GM21367 (cell line): ENCODE results near the gene PKNOX2.

Experiments
- ATAC-seq: cut with Tn5 transposase; IDR thresholded peaks from one replicate; pipeline ENCODE4 v1.9.1; 2021; ENCODE audit not compliant: unreplicated experiment

PKNOX2 gene

DNA sequence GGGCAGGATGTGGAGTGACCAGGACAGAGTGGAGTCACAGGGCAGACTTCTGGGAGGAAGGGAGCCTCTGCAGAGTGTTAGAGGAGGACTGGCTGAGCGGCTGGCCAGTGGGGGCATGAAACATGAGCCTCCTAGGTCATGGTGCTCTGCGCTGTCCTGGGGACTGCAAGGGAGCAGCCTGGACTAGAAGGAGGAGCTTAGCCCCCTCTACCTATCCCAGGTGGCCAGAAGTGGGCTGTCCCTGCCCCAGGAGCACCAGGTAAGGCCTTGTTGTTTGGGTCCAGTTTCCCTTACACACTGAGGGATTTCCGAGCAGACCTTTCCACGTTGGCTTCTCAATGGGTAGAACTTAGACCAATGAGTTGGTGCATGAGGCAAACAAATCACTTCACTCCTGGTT, 7.4 kb downstream of the PKNOX2 start:
- no peak for ATAC-seq

DNA sequence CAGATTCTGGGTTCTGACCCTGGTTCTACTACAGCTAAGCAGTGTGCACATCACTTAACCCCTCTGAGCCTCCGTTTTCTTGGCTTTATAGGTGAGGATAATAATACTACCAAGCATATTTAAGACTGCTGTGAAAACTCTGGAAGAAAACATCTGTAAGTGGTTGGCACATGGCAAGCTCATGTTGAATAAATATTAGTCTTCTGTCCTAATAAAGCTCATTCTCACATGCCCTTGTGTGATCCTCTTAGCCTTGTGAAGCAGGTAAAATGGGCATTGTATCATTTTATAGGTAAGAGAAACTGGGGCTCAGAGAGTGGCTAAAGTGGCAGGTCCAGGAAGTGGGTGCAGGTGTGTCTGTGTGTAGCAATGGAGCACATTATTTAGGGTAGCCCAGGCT, 8.5 kb downstream of the PKNOX2 start:
- no peak for ATAC-seq

DNA sequence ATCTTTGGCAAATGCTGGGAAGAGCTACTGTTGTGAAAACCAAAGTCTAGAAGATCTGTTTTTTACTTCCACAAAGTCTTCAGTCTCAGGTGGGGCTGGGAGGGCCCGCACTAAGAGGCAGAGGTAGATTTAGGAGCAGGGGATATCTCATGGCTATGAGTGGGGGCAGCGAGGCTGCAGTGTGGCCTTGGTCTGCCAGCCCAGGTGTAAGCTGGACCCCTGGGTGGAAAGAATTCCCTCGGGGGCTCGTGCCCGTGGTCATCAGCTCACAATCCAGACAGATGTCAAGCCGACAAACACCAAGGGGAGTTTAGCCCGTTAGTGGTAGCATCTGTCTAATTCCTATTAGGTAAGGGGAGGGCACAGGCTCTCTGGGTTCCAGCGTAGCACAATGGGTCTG, 9.0 kb downstream of the PKNOX2 start:
- no peak for ATAC-seq

DNA sequence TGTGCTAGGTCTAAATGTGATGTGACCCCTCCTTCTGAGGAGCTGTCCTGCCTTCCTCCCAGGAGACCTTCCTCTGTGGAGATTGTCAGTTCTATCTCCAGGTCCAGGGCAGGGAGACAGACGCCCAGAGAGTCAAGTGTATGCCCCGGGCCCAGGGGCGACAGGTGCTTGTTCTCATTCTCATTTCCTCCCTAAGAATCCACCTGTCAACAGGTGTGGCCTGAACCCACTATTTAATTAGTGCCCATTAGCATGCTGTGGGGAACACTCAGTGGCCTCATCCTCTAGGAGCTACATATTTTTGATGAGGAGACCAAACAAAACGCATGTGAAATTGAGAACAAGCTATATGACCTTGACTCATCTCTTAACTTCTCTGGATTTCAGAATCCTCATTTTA, 9.5 kb downstream of the PKNOX2 start:
- ATAC-seq, result no peak

DNA sequence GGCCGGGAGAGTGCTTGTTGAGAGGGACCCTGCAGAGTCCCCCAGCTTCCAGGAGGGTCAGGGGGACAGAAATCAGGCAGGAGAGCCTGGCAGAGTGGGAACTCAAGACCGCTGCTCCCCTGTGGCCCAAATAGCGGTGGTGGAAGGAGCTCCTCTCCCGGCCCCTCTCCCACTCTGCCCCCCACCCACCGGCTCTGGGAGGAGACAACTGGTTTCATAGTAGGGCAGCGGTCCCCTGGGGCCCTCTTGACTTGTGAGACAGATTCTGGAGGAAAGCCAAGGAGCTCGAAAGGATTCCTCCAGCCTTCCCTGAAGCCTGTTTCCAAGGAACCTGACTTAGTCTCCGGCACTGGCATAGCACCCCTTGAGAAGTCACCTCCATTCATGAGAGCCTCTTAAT, 10.1 kb downstream of the PKNOX2 start:
- no peak for ATAC-seq

DNA sequence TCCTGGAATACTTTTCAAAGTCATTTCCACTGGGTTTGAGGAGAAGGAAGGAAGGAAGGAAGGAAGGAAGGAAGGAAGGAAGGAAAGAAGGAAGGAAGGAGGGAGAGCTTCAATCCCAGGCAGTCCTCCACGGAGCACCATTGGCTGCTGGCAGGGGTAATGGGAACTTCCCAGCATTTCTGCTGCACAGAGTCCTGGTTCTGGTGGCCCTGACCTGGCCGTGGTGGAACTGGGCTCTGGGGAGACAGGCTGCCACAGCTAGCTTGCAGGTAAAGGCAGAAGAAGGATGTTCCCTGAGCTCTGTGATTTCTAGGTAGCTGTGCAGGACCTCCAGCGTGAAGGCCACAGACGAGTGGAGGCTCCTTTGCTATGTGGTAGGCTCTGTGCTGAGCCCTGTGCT, 10.6 kb downstream of the PKNOX2 start:
- no peak for ATAC-seq

DNA sequence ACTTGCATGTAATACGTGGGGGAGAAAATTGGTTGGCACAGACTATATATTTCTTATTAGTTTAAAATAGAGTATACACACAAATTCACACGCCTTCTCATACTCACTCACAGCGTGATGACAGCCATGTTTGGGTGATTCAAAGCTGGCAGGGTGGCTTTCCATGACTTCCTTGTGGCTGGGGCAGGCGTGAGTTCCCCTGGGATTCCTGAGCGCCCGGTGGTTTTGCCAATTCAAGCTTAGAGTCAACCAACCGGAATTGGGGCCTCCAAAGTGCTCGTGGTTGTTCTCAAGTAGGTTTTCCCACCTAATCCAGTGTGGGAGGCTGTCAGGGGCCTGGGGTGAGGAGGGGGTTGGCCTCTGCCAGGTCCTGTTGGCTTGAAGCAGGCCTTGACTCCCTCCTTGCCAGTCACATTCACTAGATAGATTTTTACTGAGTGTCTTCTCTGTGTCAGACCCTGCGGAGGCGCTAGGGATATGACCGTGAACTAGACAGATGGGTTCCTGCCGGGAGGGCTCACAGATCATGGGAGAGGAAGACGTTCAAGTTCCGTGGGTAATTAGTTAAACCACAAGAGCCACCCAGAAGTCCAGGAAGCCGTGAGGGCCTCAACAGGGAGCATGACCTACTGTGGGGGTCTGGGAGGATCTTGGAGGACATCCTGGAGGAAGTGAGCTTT, 11.5 kb downstream of the PKNOX2 start:
- ATAC-seq, result no peak

DNA sequence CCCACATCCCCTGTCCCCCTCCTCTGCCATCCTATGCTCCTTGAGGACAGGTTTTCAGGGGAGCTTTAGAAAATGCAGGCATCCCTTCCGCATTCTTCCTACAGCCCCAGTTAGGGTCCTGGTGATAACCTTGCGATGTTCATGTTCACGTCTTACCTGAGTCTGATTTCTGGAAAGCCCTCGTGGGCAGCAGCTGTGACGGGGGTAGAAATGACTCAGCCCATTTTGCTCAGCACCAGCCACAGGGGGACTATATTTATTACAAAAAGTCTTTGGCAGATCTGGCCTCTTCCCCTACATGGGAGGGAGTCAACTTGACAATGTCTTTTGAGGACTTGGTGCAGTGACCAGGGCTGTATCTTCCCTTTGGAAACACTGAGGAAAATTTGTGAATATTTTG, 12.3 kb downstream of the PKNOX2 start:
- no peak for ATAC-seq

DNA sequence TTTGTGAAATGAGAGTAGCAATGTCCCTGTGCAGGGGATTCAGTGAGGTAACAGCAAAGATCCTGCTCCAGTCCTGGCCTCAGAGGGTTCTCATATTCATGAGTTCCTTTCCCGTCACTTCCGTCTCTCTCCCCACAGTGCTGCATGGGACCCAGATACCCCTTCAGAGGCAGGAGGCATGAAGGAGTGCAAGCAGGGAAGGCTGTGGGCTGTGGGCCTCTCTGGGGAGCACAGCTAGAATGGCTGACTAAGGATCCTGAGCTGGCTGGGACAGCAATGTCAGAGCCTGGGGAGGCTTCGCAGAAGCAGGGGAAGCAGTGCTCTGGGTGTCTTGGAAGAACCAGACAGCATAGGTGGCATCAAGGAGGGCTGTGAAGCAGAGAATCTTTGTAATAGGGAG, 13.0 kb downstream of the PKNOX2 start:
- ATAC-seq, result no peak

DNA sequence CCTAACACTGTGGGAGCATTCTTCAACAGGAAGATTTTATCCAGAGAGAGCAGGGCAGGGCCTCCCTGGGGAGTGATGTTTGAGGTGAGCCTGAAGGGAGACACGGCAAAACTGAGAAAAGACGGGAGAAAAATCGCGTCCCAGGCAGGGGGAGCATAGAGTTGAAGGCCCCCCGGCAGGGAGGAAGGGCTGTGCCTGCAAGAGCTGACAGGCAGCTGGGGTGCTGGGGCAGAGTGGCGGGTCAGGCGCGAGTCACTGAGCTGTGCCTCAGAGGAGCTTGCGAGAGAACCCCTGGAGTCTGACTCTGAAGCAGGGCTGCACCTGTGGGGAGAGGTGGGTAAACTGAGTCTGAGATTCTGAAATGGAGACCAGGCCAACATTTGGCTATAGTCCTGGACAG, 14.8 kb downstream of the PKNOX2 start:
- no peak for ATAC-seq

DNA sequence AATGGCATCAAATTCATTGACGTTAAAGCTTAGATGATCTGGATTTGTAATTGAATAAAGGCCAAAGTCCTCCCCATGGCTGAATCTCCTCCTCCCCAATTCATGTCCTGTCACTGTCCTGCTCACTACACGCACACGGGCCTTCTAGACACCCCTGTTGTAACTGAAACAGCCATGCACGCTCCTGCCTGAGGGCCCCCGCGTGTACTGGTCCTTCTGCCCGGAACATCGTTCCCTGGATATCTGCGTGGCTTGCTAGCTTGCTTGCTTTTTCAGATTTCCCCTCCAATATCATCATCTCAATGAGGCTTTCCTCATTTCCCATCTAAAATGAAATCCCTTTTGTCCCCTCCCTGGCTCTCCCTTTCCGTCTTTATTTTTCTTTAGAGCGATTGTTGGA, 15.3 kb downstream of the PKNOX2 start:
- no peak for ATAC-seq

DNA sequence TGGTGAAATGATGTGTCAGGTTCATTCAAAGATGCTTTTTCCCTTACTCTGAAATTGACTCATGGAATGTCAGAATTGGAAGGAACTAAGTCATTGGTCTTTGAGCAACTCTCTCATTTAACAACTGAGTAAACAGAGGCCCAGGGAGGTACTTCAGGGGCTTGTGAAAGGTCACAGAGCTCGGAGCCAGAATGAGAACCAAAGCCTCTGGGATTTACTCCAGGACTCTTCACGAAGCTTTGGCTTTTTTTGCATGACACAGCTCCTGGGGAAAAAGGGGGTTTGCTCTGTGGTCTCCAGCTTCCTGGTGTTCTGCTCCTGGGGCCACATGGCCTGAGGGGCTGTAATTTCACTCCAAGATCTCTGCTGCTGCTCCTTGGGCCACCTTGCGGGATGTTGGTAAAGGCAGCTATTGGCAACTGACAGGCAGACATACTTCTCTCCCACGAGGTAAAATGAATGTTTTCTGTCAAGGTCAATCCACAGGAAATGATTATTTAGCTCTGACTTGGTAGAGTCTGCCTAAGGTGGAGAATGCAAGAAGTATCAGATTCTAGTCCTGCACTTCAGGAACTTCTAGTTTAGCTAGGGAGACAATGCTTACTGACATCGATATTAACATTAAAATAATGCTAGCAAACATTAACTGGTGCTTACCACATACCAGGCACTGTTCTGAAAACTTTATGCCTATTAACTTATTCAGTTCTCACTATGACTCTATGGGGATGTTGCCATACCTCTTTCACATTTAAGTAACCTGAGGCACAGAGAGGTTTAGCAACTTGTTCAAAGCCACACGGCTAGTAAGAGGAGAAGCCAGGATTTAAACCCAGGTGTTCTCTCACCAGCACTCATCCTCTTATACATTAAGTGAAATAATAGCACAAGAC, 16.1 kb downstream of the PKNOX2 start:
- ATAC-seq, result no peak

DNA sequence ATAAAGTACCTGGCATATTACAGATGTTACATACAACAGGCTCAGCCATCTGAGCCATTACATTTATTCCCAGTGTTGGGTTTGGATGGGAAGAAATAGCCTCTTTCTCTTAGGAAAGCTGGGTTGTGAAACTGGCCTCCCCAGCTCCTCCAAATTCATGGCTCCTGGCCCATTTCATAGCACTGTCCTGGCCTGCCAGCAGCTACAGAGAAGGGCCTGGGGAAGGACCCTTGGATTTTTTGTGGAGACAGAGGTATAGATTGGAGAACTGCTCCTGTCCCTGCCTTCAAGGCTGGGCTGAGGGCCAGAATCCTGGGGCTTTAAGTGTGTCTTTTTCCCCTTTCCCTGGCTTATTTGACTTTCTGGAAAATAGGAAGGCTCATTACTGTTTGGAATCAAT, 18.0 kb downstream of the PKNOX2 start:
- no peak for ATAC-seq

DNA sequence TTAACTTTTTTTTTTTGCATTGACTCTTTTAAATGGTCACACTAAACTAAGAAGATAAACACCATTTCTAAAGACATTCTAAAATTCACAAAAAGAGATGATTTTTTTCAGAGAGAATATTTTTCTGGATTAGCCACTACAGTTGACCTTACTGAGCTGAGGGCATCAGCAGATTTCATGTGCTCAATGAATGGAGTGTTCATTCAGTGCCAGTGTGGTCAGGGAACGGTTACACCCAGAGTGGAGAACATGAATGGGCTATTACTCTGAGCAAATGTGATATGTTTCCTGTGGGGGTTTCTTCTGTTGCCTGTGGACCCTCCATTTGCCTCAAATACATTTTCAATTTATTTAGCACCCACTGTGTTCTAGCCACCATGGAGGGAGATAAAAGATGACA, 19.1 kb downstream of the PKNOX2 start:
- no peak for ATAC-seq

DNA sequence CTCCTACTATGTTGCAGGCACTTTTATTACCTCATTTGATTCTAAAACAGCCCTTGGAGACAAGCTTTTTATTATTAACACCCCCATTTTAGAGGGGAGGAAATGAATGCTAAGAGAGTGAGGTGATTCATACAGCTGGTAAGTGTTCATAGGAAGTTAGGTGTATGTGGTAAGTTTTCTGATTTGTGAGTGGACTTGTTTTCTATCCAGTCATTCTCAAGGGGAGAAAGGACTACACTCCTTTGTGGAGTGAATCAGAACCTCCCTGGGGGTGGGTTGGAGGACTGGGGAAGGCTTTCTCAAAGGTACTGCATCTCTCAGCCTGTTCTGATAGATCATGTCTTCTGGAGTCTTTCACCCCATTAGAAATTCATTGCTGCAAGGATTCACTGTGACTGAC, 23.5 kb downstream of the PKNOX2 start:
- no peak for ATAC-seq

DNA sequence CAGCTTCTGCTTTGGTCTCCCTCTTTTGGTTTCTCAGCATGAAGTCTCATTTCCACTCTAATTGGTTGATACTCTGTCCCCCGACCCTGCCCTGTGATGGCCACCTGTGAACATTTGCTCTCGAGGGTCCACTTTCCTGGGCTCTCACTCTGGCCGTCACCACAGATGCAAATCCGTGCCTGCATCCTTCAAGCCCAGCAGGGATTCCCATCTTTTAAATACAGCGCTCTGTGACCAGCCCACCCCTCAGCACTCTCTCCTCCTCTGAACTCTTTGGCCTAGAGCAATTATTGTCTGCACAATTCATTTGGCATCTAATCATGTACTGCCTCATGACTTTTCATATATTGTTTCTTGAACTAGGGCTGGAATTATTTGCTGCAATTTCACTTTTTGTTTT, 26.0 kb downstream of the PKNOX2 start:
- no peak for ATAC-seq

DNA sequence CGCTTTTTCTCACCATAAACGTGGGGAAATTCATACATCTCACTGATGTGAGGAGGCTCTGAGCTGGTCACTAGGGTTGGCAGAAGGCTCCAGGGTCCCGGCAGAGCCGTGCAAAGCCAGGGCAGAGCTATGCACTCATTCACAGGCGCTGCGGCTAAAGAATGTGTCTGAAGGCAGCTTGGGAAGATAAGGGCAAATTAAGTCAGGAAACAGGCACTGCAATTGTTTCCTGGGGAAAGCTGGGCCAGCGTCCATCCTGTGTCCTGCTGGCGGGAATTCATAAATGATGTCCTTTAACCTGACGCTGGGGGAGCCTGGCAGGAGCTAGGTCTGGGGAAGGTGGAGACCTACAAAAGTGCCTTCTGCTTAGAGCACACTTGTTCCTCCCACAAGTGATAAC, 27.6 kb downstream of the PKNOX2 start:
- no peak for ATAC-seq

DNA sequence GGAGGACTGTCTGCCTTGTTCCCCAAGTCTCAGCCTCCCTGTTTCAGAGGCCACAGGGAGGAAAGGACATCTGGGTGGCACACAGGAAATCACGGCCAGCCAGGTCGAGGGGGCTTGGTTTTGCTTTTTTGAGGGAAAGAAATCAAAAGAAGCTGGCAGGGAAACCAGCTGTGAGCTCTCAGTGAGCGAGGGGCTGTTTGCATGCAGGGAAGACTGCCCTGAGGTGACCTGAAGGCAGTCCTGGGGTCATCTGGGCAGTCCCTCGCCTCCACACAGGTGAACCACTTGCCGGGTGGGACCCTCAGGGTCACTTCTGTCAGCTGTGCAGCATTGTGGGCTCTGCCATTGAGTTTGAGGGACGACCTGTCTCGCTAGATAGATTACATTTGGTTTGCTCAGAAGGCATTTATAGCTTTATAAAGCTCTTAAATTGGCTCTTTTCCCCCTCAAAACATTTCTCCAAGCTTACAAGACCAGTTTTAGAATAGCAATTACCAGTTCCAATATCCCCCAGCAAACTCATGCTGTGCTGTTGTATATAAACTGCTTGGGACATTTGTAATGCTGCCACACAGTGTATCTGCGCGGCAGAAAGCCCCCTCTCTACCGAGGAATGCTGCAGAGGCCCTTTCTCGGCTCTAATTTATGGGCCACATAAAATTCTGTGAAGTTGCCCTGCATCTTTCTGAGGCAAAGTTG, 28.3 kb downstream of the PKNOX2 start:
- no peak for ATAC-seq

DNA sequence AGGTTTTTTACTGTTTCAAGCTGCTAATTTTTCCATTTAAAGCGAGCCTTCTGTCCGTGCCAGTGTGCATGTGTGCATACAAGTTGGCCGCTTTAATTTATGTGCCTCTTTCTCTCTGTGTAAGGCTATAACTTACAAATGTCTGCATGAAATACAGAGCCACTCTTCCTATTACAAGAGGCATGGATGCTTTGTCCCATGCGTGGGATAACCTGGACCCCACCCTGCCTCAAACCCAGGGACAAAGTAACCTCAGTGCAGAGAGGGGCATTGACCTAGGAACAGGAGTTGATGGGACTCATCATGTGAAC, 28.8 kb downstream of the PKNOX2 start:
- no peak for ATAC-seq

DNA sequence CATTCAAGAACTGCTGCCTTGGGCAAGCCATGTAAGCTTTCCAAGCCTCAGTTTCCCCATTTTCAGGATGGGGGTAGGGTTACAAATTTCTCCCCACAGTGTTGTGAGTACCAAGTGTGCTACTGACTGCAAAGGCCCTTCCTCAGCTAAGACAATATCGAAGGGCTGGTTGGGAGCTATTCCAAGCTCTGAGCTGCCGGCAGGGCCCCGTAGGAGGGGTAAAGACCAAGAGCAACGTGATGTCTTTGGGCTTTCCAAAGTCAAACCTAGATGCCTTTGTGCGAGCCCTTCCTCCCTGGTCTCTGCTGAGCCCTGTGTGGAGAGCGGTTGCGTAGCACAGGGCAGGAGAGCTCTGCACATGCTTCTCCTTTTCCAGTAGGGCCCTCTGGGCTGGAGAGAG, 29.3 kb downstream of the PKNOX2 start:
- ATAC-seq, result no peak

DNA sequence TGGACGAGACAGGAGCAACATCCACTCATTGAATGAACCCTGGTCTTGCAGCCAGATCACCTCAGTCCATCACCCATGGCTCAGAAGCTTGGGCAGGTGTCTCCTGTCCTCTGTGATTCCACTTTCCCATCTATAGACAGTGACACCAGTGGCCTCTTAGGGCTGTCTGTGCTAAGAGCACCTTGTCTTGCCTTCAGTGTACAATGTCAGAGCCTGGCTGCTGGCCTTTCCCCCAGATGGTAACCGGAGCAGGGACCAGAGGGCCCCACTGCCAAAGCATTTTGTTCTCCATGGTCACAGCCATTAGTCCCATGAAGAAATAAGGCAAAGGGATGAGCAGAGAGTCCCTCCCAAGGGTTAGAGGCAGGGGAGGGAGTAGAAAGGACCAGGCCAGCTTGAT, 35.4 kb downstream of the PKNOX2 start:
- no peak for ATAC-seq

DNA sequence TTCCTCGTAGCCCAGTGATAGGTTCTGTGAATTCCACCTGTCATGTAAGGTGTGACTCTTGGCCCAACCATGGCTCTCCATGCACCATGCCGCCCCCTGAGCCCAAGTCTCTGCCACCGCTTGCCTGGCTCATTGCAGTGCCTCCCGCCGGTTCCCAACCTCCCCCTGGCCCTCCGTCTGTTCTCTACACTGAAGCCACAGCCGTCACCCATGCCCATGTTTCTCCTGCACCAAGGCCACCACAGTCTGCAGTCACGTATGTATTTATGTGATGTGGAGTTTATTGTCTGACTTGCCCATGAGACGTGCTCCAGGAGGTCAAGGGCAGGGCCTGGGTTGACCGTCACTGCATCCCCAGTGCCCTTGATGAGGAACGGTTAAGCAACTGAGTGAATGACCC, 35.9 kb downstream of the PKNOX2 start:
- ATAC-seq, result no peak
